ENCODE data around the gene COL23A1.

COL23A1 gene

GRCh38 chr5:178590141-178590923, at the start of gene COL23A1:
Gene COL23A1 (minus strand): TSS chr5:178590393.
- DNase-seq (ENCODE audit: low read depth in 2 of 2, low spot score in 1 of 2), result peak in 1 of 2 donors; percentile 7

DNA sequence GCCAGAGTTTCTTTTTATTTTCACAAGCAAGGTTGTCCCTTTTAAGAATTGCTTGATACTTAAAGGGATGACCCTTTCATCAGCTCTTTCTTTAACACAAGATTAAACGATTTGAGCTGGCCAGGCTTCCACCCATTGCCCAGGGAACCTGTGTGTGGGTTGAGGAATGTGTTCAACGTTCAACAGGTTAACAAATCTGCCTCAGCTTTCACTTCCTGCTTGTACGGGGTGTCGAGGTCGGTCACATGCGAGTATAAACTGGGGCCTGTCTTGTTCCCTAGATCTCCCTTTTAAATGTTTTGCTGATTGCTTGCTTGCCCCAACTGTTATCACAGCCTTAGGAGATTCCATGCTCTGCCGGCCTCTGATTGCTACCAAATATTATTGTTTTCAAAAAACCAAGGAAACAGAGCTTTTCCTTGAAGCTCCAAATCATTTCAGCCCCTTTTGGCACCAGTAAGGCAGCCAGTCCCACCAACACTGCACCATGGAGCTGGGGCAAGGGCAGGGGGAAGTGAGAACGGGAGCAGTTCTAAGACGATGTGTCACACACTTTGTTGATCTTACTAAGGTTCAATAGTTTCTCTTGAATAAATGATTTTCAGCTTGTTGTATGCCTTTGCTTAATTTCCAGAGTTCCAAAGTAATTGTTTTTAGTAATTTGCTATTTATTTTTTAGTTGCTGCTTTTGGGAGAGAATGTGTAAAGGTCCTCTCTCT, 47.3 kb upstream of the COL23A1 start:
- no peak for DNase-seq (ENCODE audit: low read depth in 2 of 2, low spot score in 1 of 2)

GRCh38 chr5:178632285-178632684, 42.1 kb upstream of the COL23A1 start:
- DNase-seq (ENCODE audit: low read depth in 2 of 2, low spot score in 1 of 2), result no peak

DNA sequence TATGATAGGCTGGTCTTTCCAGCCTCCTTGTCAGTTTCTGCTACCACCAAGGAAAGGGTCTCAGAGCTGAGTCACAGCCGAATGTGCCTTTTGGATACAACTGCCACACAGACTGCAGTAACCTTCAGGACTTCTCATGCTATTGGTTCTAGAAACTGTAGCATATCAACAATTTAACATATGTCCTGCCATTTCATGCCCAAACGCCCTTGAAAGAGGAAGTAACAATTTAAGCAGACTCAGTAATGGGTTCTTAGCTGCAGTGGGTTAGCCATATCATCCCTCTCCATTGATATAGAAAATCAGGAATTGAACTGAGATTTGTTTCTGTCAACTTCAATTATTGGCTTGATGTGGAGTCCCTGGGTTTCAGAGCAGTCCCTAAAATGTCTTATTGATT, 40.8 kb upstream of the COL23A1 start:
- DNase-seq (ENCODE audit: low read depth in 2 of 2, low spot score in 1 of 2), result no peak

- no peak for DNase-seq (ENCODE audit: low read depth in 2 of 2, low spot score in 1 of 2)
These were observed 40.3 kb upstream of the COL23A1 start for GRCh38 chr5:178630475-178630930.

GRCh38 chr5:178627259-178627598, 37.0 kb upstream of the COL23A1 start:
- DNase-seq (ENCODE audit: low read depth in 2 of 2, low spot score in 1 of 2), result no peak

DNA sequence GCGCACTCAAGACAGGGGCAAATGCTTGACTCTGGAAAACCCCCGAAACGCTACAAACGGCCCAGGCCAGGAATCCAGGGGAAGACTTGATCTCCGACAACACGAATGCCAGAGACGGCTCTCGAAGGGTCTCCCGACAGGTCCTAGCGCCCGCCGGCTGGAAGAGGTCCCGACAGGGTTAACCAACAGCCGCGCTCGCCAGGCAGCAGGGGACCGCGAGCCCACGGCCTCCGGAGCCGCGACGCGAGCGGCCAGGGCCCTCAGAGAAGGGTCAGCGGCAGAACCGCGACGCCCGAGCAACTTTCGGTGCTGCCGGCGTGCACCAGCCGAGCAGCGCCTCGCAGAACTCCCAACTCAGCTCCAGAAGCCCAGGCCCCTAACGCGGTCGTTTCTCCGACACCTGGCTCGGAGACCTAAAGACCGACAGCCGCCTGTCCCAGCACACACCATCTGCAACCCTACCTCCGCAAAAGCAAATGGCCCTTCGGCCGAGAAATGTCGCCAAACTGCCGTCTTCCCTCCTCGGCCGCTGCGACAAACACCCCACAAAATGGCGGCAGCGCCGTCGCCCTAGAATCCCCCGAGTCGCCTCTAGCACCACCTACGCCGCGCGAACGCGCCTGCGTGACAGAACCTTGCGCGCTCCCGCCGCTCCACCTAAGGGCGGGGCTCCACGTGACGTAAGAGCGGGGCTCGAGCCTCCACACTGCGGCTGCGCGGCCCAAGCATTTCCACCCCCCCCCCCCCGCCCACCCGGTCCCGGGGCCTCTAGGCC, 36.5 kb upstream of the COL23A1 start, which contains the start of gene CLK4:
Gene CLK4, minus strand, starts transcription at position 567 of the 775 bp plus-strand sequence. CDS start 3,634 bp downstream, outside the sequence.
- peak; percentile 92 to 93 for DNase-seq (ENCODE audit: low read depth in 2 of 2, low spot score in 1 of 2)

DNA sequence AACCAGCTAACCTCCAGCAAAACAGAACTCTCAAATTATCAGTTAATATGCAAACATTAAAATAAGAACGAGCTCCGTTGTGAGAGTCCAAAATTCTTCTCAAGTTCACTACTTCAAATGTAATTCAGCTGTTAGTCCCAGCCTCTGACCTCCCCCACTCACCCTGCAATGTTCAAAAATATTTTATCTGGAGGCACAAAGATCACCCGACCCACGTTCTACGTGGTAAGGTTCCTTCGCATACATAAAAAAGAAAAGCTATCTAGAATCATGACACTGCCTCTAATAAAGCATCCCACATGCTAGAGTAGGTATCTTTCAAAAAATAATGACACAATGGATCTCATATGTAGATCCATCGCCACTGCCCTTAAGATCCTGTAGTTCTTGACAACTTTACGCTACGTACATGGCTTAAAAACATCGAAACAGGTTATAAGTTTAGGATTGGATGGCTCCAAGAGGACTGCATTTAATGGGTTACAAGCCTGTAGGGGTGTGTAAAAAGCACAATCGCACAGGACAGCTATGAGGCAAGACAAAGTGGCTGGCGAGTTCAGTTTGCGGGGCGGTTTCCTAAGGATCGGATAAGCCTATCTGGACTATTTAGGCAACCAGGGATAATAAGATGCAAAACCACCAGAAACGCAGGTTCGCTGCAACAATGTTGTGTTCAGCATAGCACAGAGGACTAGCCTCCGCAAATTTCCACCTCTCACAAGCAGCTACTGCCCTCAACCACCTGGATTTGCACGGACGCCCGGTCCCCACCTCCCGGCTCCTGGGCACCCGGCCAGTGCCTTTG, 35.7 kb upstream of the COL23A1 start:
- no peak for DNase-seq (ENCODE audit: low read depth in 2 of 2, low spot score in 1 of 2)

DNA sequence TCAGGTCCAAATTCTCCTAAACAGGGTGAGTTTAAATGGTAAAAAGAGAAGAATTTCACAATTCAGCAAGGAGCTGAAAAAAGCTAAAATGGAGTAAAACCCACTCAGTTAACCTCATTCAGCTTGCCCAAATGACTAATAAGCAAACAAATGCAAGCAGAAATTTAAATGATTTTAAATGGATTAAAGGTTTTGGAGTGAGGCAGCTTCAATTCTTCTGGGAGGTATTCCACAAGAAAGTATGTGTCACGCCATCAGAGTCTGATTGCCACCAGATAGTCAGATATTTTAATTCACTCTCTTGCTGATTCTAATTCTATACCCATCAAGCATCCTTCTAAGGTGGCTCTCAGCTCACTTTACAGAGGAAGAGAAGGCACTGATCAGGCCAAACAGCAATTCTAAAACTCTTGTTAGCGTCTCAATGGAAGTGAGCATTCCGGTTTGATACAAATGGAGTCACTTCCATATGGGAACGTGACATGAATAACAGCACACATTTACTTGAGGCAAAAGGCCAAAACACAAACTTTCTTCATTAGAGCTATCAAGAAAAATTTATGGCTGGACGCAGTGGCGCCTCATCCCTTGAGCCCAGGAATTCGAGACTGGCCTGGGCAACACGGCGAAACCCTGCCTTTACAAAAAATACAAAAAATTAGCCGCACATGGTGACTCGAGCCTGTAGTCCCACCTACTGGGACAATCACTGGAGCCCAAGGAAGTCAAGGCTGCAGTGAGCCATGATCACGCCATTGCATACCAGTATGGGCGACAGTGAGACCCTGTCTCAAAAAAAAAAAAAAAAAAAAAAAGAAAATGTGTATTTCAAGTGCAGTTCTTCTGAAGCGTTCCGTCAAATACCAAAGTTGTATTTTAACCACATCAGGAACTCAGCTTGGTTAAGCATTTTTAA, 34.7 kb upstream of the COL23A1 start:
- no peak for DNase-seq (ENCODE audit: low read depth in 2 of 2, low spot score in 1 of 2)

DNA sequence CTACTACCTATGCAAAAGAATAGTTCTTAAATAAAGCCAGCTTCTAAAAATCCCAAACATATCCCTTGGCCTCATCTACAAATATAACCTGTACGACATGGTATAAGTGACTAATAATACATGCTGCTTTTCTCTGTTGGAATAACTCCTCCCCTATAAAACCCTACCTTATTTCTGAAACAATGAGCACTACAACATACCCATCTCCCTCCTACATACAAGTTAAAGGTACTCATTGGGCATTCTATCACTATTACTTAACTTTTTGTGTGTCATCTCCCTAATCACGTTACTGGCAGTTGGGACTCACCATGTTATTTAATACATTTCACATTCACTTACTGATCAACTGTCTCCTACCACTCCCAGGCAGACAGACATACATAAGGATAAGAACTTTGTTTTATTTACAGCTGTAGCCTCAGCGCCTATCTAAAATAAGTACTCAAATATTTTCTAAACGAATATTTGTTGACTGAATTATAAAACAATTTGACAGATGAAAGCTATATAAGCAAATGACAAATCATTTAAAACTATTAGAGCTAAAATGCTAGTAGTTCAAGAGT, 32.6 kb upstream of the COL23A1 start:
- DNase-seq (ENCODE audit: low read depth in 2 of 2, low spot score in 1 of 2), result no peak

GRCh38 chr5:178619390-178619789, 29.2 kb upstream of the COL23A1 start:
- DNase-seq (ENCODE audit: low read depth in 2 of 2, low spot score in 1 of 2), result no peak

DNA sequence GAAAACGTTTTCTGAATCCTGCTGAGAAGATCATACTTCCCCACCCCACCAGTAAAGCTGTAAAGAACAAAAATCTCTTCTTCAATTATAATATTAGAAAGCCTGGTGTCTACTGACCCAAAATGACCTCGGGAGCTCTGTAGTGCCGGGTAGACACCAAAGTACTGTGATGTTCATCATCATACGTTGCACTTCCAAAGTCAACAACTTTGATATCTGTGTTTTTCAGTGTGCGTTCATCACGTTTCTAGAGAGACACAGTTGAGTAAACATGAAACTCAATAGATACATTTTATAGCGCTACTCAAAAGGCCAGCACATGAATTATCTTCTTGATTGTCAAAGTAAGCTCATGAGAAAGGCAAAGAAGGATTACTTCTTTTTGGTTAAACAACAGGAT, 22.1 kb upstream of the COL23A1 start:
- no peak for DNase-seq (ENCODE audit: low read depth in 2 of 2, low spot score in 1 of 2)

GRCh38 chr5:178606269-178606668, 16.1 kb upstream of the COL23A1 start:
- DNase-seq (ENCODE audit: low read depth in 2 of 2, low spot score in 1 of 2), result no peak

GRCh38 chr5:178605788-178606187, 15.6 kb upstream of the COL23A1 start:
- DNase-seq (ENCODE audit: low read depth in 2 of 2, low spot score in 1 of 2), result no peak

GRCh38 chr5:178602752-178603151, 12.6 kb upstream of the COL23A1 start:
- no peak for DNase-seq (ENCODE audit: low read depth in 2 of 2, low spot score in 1 of 2)

DNA sequence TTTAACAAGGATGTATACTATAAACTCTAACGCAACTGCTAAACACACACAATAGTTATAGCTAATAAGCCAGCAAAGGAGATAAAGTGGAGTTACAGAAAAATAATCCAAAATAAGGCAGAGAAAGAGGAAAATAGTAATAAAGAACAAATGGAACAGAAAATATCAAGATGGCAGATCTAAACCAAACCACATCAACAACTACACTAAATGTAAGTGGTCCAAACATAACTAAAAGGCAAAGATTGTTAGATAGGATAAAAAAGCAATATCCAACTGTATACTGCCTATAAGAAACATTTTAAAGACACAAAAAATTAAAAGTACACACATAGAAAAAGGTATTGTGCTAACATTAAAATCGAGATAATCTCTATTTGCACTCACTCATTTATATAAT, 5.6 kb upstream of the COL23A1 start:
- DNase-seq (ENCODE audit: low read depth in 2 of 2, low spot score in 1 of 2), result no peak

DNA sequence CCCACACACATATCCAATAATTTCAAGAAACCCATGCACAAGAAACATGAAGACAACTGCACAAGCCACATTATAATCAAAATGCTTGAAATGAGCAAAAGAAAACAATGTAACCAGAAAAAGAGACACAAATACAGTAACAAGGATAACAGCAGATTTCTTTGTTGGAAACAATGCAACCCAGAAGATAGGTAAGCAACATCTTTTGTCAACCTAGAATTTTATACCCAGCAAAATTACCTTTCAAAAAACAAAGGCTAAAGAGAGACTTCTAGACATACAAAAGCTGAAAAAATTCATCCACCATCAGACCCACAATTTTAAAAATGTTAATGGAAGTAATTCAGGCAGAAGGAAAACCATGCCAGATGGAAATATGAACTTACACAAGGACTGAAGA, 5.0 kb upstream of the COL23A1 start:
- DNase-seq (ENCODE audit: low read depth in 2 of 2, low spot score in 1 of 2), result no peak

DNA sequence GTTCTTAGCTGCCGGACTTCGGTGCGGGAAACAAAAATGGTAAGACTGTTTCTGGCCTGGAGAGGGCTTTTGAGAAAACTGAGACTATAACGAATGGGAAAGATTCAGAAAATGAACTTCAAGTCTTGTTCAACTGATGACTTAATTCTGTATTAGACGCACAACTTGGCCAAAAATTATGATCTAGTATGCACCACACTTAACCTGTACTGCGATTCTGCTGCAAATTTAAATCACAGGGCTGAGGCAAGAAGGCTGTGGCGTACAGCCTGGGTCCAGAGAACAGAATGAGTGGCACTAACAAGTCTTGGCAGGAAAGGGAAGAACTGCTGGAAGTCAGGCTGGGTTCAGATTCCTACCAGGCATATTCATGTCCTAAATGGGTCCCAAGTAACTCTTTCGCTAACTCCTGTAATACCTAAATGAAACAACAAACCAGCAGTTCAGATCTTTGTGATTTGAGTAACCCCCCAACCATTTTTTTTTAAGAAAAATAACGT, 781 bp upstream of the COL23A1 start:
- DNase-seq (ENCODE audit: low read depth in 2 of 2, low spot score in 1 of 2), result no peak

All from stimulated activated CD8-positive, alpha-beta memory T cell treated with anti-CD3 and anti-CD28 coated beads, Interleukin-4, amount 100 ng/mL, for 4 hours (primary cell).